ENCODE results near the gene KLHL26. TPM values are rescaled to one million over a fixed set of nuclear protein-coding genes. Genes with fewer than 3 reads are reported as not detected.

The KLHL26 gene
- total RNA-seq, 1 experiment from 2014 or later = 17.1 TPM

GRCh38 chr19:18605546-18606280 is 31.1 kb upstream of the KLHL26 start:
- peak overlapping the region; percentile 40 to 53 for H3K4me3 ChIP-seq (replicated peaks in 1 of 2; ENCODE audit: low read depth in 1 of 2, low read length in 2 of 2)
- TF ChIP-seq POLR2A (IDR thresholded peaks at IDR 0.05; ENCODE audit: borderline replicate concordance, extremely low read depth, insufficient read depth, insufficient read length) = no peak
- no peak for TF ChIP-seq POLR2AphosphoS5 (IDR thresholded peaks at IDR 0.05; ENCODE audit: low read depth, low read length)
- no peak for TF ChIP-seq SRF (IDR thresholded peaks at IDR 0.05; ENCODE audit: low read depth)
- TF ChIP-seq RAD21 (IDR thresholded peaks at IDR 0.05; ENCODE audit: low read depth) = no peak
- TF ChIP-seq EZH2phosphoT487 (IDR thresholded peaks at IDR 0.05; ENCODE audit: borderline replicate concordance) = no peak
- no peak for TF ChIP-seq JUND (IDR thresholded peaks at IDR 0.05)
- H3K79me2 ChIP-seq (ENCODE audit: insufficient read depth, low read length) = no peaks in the 10 kb centered on the region
- no TSS peak for BruUV-seq (replicated peaks)
- DNase-seq (ENCODE audit: low read depth, low spot score) (no peak), ATAC-seq (peak; percentile 3; the same call in 1 of the 2 replicates)
- H3K36me3 ChIP-seq (ENCODE audit: control insufficient read depth in 1 of 2, insufficient read depth in 2 of 2, low read length in 2 of 2) = no peaks in the 10 kb centered on the region
- no peak overlapping the region for H2AFZ ChIP-seq (ENCODE audit: low read depth, low read length, poor library complexity, severe bottlenecking)
- peak overlapping the region; percentile 51 for H3K9ac ChIP-seq (ENCODE audit: low read length)
- no peaks in the 10 kb centered on the region for H4K20me1 ChIP-seq (ENCODE audit: insufficient read depth)
- no peaks in the 10 kb centered on the region for H3K9me3 ChIP-seq (ENCODE audit: control insufficient read depth in 1 of 2, insufficient read depth in 1 of 2, low read depth in 1 of 2, low read length in 2 of 2)
- H3K9me2 ChIP-seq (ENCODE audit: insufficient read depth) = no peaks in the 10 kb centered on the region
- ChIA-PET POLR2A (no interaction called here), RAD21 (ENCODE audit: low non-redundant PET in 1 of 2, low total read pairs in 2 of 2, uncharacterized antibody in 2 of 2, unreplicated experiment in 2 of 2) (no interaction called here), CTCF (no interaction called here)
- peaks cover 22 to 27% of the 10 kb centered on the region in 2 experiments for H3K4me1 ChIP-seq (ENCODE audit: control insufficient read depth in 1 of 2, insufficient read depth in 2 of 2, low read length in 2 of 2)
- peak overlapping the region; percentile 73 for H3K4me2 ChIP-seq (ENCODE audit: low read length)
- peaks cover 13% of the 10 kb centered on the region; the same call in 1 of the 2 replicates for H3K27me3 ChIP-seq (ENCODE audit: insufficient read depth, low read length)
- H3K27ac ChIP-seq (ENCODE audit: low read depth, low read length) = peak overlapping the region; percentile 52; the same call in 1 of the 2 replicates
- intact Hi-C loops (cut with micrococcal nuclease) = no loop called here

GRCh38 chr19:18606281-18607225 is 30.3 kb upstream of the KLHL26 start, which contains the start of gene CRLF1:
Gene CRLF1, minus strand, starts transcription at chr19:18606799. Its CDS starts 143 bp downstream, at chr19:18606656.
- Histone ChIP-seq H3K9ac (ENCODE audit: low read length) (peak within 1 kb of the TSS; percentile 51), H3K36me3 (ENCODE audit: control insufficient read depth in 1 of 2, insufficient read depth in 2 of 2, low read length in 2 of 2) (no peaks in the 10 kb centered on the region), H3K4me1 (ENCODE audit: control insufficient read depth in 1 of 2, insufficient read depth in 2 of 2, low read length in 2 of 2) (peaks cover 25 to 34% of the 10 kb centered on the region in 2 experiments), H3K9me3 (ENCODE audit: control insufficient read depth in 1 of 2, insufficient read depth in 1 of 2, low read depth in 1 of 2, low read length in 2 of 2) (no peaks in the 10 kb centered on the region), H2AFZ (ENCODE audit: low read depth, low read length, poor library complexity, severe bottlenecking) (peak within 1 kb of the TSS; percentile 65), H3K4me2 (ENCODE audit: low read length) (peak within 1 kb of the TSS; percentile 99), H3K9me2 (ENCODE audit: insufficient read depth) (no peaks in the 10 kb centered on the region), H3K27me3 (ENCODE audit: insufficient read depth, low read length) (peaks cover 18% of the 10 kb centered on the region; the same call in 1 of the 2 replicates), H4K20me1 (ENCODE audit: insufficient read depth) (no peaks in the 10 kb centered on the region), H3K79me2 (ENCODE audit: insufficient read depth, low read length) (no peaks in the 10 kb centered on the region), H3K4me3 (replicated peaks in 1 of 2; ENCODE audit: low read depth in 1 of 2, low read length in 2 of 2) (peak within 1 kb of the TSS; percentile 53 to 65), H3K27ac (ENCODE audit: low read depth, low read length) (peak within 1 kb of the TSS; percentile 52; the same call in 1 of the 2 replicates)
- ATAC-seq (peak; percentile 67), DNase-seq (ENCODE audit: low read depth, low spot score) (no peak)
- POLR2A ChIA-PET = no interaction called here
- intact Hi-C loops (cut with micrococcal nuclease) = no loop called here
- no TSS peak for BruUV-seq (replicated peaks)
- RAD21 ChIA-PET (ENCODE audit: low non-redundant PET in 1 of 2, low total read pairs in 2 of 2, uncharacterized antibody in 2 of 2, unreplicated experiment in 2 of 2) = no interaction called here
- CTCF ChIA-PET = interaction anchor here (0.5 to 1.2 kb wide), 2 partner anchors 13 to 17 kb away, joined by 3 to 5 read pairs; no protein-coding TSS in a partner anchor
- no peak for TF ChIP-seq MAX (IDR thresholded peaks at IDR 0.05)
- peak; percentile 17 for TF ChIP-seq TCF7L2 (IDR thresholded peaks at IDR 0.05; ENCODE audit: borderline replicate concordance, extremely low read depth, insufficient read depth, insufficient read length)
- TF ChIP-seq RAD21 (IDR thresholded peaks at IDR 0.05; ENCODE audit: low read depth) = no peak
- no peak for TF ChIP-seq FOSL1 (IDR thresholded peaks at IDR 0.05; ENCODE audit: low read depth)
- TF ChIP-seq EZH2phosphoT487 (IDR thresholded peaks at IDR 0.05; ENCODE audit: borderline replicate concordance) = no peak

All from HCT116 (cell line).